ENCODE data around the gene CLEC3B. TPM values are rescaled to one million over a fixed set of nuclear protein-coding genes. Genes with fewer than 3 reads are reported as not detected.

The CLEC3B gene
- polyA plus RNA-seq, 3 donors = 26.5 to 44.4 (median 27.2) TPM

Other genes starting within 250 kb of the CLEC3B start
- gene TMEM42, start 164.4 kb upstream of the CLEC3B start, polyA plus RNA-seq (ENCODE audit: insufficient read length in 3 of 3) = 10 to 100 TPM; 28.7 to 34.3 (median 33.7) TPM
- under 1 TPM; 0.05 to 0.13 (median 0.09) TPM for gene TGM4, start 151.7 kb upstream of the CLEC3B start, polyA plus RNA-seq (ENCODE audit: insufficient read length in 3 of 3)
- gene ZDHHC3, start 50.1 kb upstream of the CLEC3B start, polyA plus RNA-seq (ENCODE audit: insufficient read length in 3 of 3) = 10 to 100 TPM; 87.8 to 96.7 (median 93.7) TPM
- 10 to 100 TPM; 46.9 to 58.4 (median 51.0) TPM for gene EXOSC7, start 50.1 kb upstream of the CLEC3B start, polyA plus RNA-seq (ENCODE audit: insufficient read length in 3 of 3)
- 1 to 10 TPM; 1.0 to 1.4 (median 1.4) TPM for gene CDCP1, start 120.1 kb downstream of the CLEC3B start, polyA plus RNA-seq (ENCODE audit: insufficient read length in 3 of 3)
- 1 to 10 TPM; 4.4 to 6.6 (median 5.8) TPM for gene TMEM158, start 200.0 kb downstream of the CLEC3B start, polyA plus RNA-seq (ENCODE audit: insufficient read length in 3 of 3)